SK-N-SH treated with all-trans-retinoic acid at 6 μM for 48 hours (cell line): ENCODE results near the gene BPTF.
"Not testable (repeated sequence)": the region's sequence is repeated elsewhere in the genome, so short reads cannot be mapped to it uniquely, and the experiment has no call there.

ENCODE experiments used
- ATAC-seq: fragments of 200-7000 bp; cut with Tn5 transposase; 3 replicates; pipeline ENCODE4 v1.9.1; 2020; ENCODE audit warnings: mild to moderate bottlenecking, moderate library complexity
- ARNTL ChIP-seq: fragments of 450-650 bp; formaldehyde crosslinking; IDR thresholded peaks from 2 replicates; pipeline ENCODE4 v1.5.0; 2020; ENCODE audit warnings: low read depth, mild to moderate bottlenecking, moderate library complexity, borderline replicate concordance
- BACH2 ChIP-seq: fragments of 250-450 bp; sonication (Bioruptor Pico); IDR thresholded peaks from 2 replicates; pipeline ENCODE4 v1.9.0; 2021; ENCODE audit warnings: mild to moderate bottlenecking, borderline replicate concordance
- CSRNP3 ChIP-seq: fragments of 250-450 bp; sonication (Bioruptor Pico); IDR thresholded peaks from 2 replicates; pipeline ENCODE4 v1.5.1; 2021; ENCODE audit warnings: mild to moderate bottlenecking, moderate library complexity
- ESRRG ChIP-seq: fragments of 250-450 bp; sonication (Bioruptor Pico); IDR thresholded peaks from 2 replicates; pipeline ENCODE4 v1.6.1; 2021; ENCODE audit warnings: mild to moderate bottlenecking
- GLIS3 ChIP-seq: fragments of 250-450 bp; sonication (Bioruptor Pico); IDR thresholded peaks from 2 replicates; pipeline ENCODE4 v1.5.0; 2020; ENCODE audit warnings: mild to moderate bottlenecking, moderate library complexity
- ISL1 ChIP-seq: fragments of 250-450 bp; sonication (Bioruptor Pico); IDR thresholded peaks from 2 replicates; pipeline ENCODE4 v2.1.2; 2022; ENCODE audit warnings: mild to moderate bottlenecking, moderate library complexity
- OSR1 ChIP-seq: fragments of 250-450 bp; sonication (Bioruptor Pico); IDR thresholded peaks from 2 replicates; pipeline ENCODE4 v1.8.0; 2022; ENCODE audit warnings: moderate library complexity, mild to moderate bottlenecking, inconsistent platforms
- POU6F1 ChIP-seq: fragments of 250-450 bp; sonication (Bioruptor Pico); IDR thresholded peaks from 2 replicates; pipeline ENCODE4 v1.8.0; 2021; ENCODE audit warnings: low read depth, mild to moderate bottlenecking, moderate library complexity, borderline replicate concordance
- PPARA ChIP-seq: fragments of 250-450 bp; sonication (Bioruptor Pico); IDR thresholded peaks from 2 replicates; pipeline ENCODE4 v1.5.0; 2020; ENCODE audit warnings: mild to moderate bottlenecking, borderline replicate concordance
- RARB ChIP-seq: fragments of 250-450 bp; sonication (Bioruptor Pico); IDR thresholded peaks from 2 replicates; pipeline ENCODE4 v1.8.0; 2021; ENCODE audit warnings: mild to moderate bottlenecking, moderate library complexity
- SNAI2 ChIP-seq: fragments of 250-450 bp; sonication (Bioruptor Pico); IDR thresholded peaks from 2 replicates; pipeline ENCODE4 v1.5.0; 2020; ENCODE audit warnings: mild to moderate bottlenecking, moderate library complexity
- TCF4 ChIP-seq: fragments of 250-450 bp; sonication (Bioruptor Pico); IDR thresholded peaks from 2 replicates; pipeline ENCODE4 v1.8.0; 2021; ENCODE audit warnings: mild to moderate bottlenecking, moderate library complexity, borderline replicate concordance
- TOX ChIP-seq: fragments of 250-450 bp; sonication (Bioruptor Pico); IDR thresholded peaks from 2 replicates; pipeline ENCODE4 v1.8.0; 2021; ENCODE audit warnings: mild to moderate bottlenecking, moderate library complexity, borderline replicate concordance
- ZC3H10 ChIP-seq: fragments of 250-450 bp; sonication (Bioruptor Pico); IDR thresholded peaks from 2 replicates; pipeline ENCODE4 v1.5.1; 2021; ENCODE audit warnings: mild to moderate bottlenecking, moderate library complexity
- ZFP3 ChIP-seq: fragments of 250-450 bp; sonication (Bioruptor Pico); IDR thresholded peaks from 2 replicates; pipeline ENCODE4 v1.5.0; 2020; ENCODE audit warnings: mild to moderate bottlenecking, moderate library complexity
- ZFP30 ChIP-seq: fragments of 450-650 bp; formaldehyde crosslinking; IDR thresholded peaks from 2 replicates; pipeline ENCODE4 v1.5.0; 2022; ENCODE audit warnings: mild to moderate bottlenecking, moderate library complexity
- ZNF8 ChIP-seq: fragments of 450-650 bp; formaldehyde crosslinking; IDR thresholded peaks from 2 replicates; pipeline ENCODE4 v1.5.0; 2020; ENCODE audit warnings: mild to moderate bottlenecking, moderate library complexity
- TF ChIP-seq, protein P1 (sequence below): fragments of 250-450 bp; sonication (Bioruptor Pico); IDR thresholded peaks from 2 replicates; pipeline ENCODE4 v1.8.0; 2020; ENCODE audit warnings: mild to moderate bottlenecking, moderate library complexity, borderline replicate concordance
- TF ChIP-seq, protein P2 (sequence below): fragments of 250-450 bp; sonication (Bioruptor Pico); IDR thresholded peaks from 2 replicates; pipeline ENCODE4 v1.5.0; 2020; ENCODE audit warnings: mild to moderate bottlenecking, moderate library complexity

Gene BPTF

GRCh38 chr17:67855504-67856324, 30.4 kb downstream of the BPTF start:
- TF ChIP-seq, protein P1, sequence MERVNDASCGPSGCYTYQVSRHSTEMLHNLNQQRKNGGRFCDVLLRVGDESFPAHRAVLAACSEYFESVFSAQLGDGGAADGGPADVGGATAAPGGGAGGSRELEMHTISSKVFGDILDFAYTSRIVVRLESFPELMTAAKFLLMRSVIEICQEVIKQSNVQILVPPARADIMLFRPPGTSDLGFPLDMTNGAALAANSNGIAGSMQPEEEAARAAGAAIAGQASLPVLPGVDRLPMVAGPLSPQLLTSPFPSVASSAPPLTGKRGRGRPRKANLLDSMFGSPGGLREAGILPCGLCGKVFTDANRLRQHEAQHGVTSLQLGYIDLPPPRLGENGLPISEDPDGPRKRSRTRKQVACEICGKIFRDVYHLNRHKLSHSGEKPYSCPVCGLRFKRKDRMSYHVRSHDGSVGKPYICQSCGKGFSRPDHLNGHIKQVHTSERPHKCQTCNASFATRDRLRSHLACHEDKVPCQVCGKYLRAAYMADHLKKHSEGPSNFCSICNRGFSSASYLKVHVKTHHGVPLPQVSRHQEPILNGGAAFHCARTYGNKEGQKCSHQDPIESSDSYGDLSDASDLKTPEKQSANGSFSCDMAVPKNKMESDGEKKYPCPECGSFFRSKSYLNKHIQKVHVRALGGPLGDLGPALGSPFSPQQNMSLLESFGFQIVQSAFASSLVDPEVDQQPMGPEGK, result no peak
- TF ChIP-seq ZC3H10 (CRISPR knock-in tag), result no peak
- no peak for TF ChIP-seq ZNF8 (CRISPR knock-in tag)
- TF ChIP-seq ZFP30 (CRISPR knock-in tag), result no peak
- no peak for TF ChIP-seq TCF4 (CRISPR knock-in tag)
- no peak for TF ChIP-seq ISL1
- TF ChIP-seq ESRRG, result no peak
- TF ChIP-seq PPARA (CRISPR knock-in tag), result no peak
- ATAC-seq, result no peak

DNA sequence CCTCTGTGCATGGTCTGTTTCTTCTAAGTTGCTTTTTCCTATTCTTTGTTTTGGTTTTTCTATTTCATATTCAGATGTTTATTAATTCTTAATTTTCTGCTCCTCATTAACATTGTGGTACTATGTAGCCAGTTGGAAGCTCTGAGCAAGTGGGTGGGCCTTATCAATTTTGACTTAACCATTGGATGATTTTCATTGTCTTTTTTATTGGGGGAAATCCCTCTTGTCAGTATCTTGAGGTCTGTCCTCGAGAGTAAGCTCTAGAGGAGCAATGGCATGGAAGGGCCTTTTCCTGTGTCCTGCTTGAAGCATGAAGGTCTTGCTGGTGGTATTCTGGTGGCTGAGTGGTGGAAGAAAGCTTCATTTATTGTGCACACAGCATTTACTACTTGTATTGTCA, 31.1 kb downstream of the BPTF start:
- ATAC-seq, result not testable (repeated sequence)

DNA sequence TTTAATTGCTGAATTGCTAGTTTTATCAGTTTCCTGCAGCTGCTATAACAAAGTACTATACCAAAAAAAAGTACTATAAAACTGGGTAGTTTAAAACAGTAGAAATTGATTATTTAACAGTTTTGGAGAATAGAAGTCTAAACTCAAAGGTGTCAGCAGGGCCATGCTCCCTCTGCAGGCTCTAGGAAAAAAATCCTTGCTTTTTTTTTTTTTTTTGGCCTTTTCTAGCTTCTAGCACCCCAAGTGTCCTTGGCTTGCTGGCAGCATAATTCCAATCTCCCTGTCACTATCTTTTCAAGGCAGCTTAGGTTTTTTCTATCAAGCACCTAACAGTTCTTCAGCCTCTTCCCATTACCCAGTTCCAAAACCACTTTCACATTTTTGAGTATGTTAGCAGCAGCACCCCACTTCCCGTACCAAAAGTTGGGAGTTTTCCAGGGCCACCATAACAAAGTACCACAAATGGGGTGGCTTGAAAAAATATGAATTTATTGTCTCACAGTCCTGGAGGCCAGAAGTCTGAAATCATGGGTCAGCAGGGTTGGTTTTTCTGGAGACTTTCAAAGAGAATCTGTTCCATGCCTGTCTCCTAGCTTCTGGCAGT, 37.4 kb downstream of the BPTF start:
- no peak for ATAC-seq
- no peak for TF ChIP-seq PPARA (CRISPR knock-in tag)
- no peak for TF ChIP-seq POU6F1 (CRISPR knock-in tag)
- TF ChIP-seq GLIS3 (CRISPR knock-in tag), result no peak
- no peak for TF ChIP-seq CSRNP3 (CRISPR knock-in tag)
- no peak for TF ChIP-seq ZC3H10 (CRISPR knock-in tag)
- no peak for TF ChIP-seq ARNTL (CRISPR knock-in tag)
- TF ChIP-seq TCF4 (CRISPR knock-in tag), result no peak
- no peak for TF ChIP-seq ZFP3 (CRISPR knock-in tag)
- TF ChIP-seq OSR1 (CRISPR knock-in tag), result no peak
- TF ChIP-seq BACH2 (CRISPR knock-in tag), result no peak
- no peak for TF ChIP-seq ZNF8 (CRISPR knock-in tag)
- TF ChIP-seq RARB (CRISPR knock-in tag), result no peak
- TF ChIP-seq, protein P2, sequence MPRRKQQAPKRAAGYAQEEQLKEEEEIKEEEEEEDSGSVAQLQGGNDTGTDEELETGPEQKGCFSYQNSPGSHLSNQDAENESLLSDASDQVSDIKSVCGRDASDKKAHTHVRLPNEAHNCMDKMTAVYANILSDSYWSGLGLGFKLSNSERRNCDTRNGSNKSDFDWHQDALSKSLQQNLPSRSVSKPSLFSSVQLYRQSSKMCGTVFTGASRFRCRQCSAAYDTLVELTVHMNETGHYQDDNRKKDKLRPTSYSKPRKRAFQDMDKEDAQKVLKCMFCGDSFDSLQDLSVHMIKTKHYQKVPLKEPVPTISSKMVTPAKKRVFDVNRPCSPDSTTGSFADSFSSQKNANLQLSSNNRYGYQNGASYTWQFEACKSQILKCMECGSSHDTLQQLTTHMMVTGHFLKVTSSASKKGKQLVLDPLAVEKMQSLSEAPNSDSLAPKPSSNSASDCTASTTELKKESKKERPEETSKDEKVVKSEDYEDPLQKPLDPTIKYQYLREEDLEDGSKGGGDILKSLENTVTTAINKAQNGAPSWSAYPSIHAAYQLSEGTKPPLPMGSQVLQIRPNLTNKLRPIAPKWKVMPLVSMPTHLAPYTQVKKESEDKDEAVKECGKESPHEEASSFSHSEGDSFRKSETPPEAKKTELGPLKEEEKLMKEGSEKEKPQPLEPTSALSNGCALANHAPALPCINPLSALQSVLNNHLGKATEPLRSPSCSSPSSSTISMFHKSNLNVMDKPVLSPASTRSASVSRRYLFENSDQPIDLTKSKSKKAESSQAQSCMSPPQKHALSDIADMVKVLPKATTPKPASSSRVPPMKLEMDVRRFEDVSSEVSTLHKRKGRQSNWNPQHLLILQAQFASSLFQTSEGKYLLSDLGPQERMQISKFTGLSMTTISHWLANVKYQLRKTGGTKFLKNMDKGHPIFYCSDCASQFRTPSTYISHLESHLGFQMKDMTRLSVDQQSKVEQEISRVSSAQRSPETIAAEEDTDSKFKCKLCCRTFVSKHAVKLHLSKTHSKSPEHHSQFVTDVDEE, result no peak
- TF ChIP-seq TOX, result no peak
- TF ChIP-seq, protein P1, result no peak
- TF ChIP-seq SNAI2 (CRISPR knock-in tag), result no peak
